H1 (cell line): Measurements from ENCODE around the gene RABEP1. TPM values are rescaled to one million over a fixed set of nuclear protein-coding genes. Genes with fewer than 3 reads are reported as not detected.

Experiments used
- BACH1 ChIP-seq: IDR thresholded peaks from 2 replicates; pipeline ENCODE4 v1.6.1; 2012; ENCODE audit warnings: low read length, improper control_type of control experiment
- EGR1 ChIP-seq: IDR thresholded peaks from 2 replicates; pipeline ENCODE4 v1.6.1; 2011; ENCODE audit warnings: low read depth, low read length, borderline replicate concordance
- JUND ChIP-seq: IDR thresholded peaks from 2 replicates; pipeline ENCODE4 v1.6.1; 2011; ENCODE audit warnings: mild to moderate bottlenecking, improper control_type of control experiment, low read length
- RNF2 ChIP-seq: fragments of 200-900, 300-1000 bp; sonication (generic); IDR thresholded peaks from 2 replicates; pipeline ENCODE4 v1.7.1; 2016; ENCODE audit warnings: borderline replicate concordance, low read depth, mild to moderate bottlenecking, antibody characterized with exemption, low read length; ENCODE audit not compliant: poor library complexity, severe bottlenecking; ENCODE audit errors: missing control alignments
- polyA plus RNA-seq, 7 experiments: library from polyadenylated mRNA; depleted of rRNA in 3 of 7; stranded (reverse) in 5 of 7; unstranded in 2 of 7; fragments of >200 nt in 5 of 7; fragments of 200-250 nt in 2 of 7; gene quantifications; 1 replicate in 5 of 7; 2 replicates in 1 of 7; 4 replicates in 1 of 7; pipeline versions ENCODE4 v1.2.1 to v1.2.3, GENCODE V29; 2011 to 2013; ENCODE audit warnings: missing spikeins in 2 of 7, mixed read lengths in 2 of 7
- total RNA-seq: library from RNA; stranded (reverse); fragmentation: NEBNext Ultra II Directional; extraction: Animal tissue kit (Norgen Biotek cat#: 25700); gene quantifications from 2 replicates; pipeline ENCODE4 v1.2.1, GENCODE V29; 2021

Gene RABEP1
- total and polyA plus RNA-seq, 2 of the 8 experiments (the other 6 are each of a cell fraction or from before 2014, with no cell fraction given) = 8.5 to 52.3 TPM

GRCh38 chr17:5434984-5435383 lies 152.9 kb downstream of the RABEP1 start (continued):
- TF ChIP-seq RNF2 (no peak), BACH1 (no peak), JUND (no peak), EGR1 (no peak)

Other genes starting within 250 kb of the RABEP1 start
- 0.61 and 0.63 TPM in 2 replicates for gene SLC52A1, start 246.9 kb upstream of the RABEP1 start, total RNA-seq
- gene SLC52A1, start 246.9 kb upstream of the RABEP1 start, polyA plus RNA-seq (2011; rRNA removed) = 0.67 and 1.2 TPM in 2 replicates
- 0.15 and 0.17 TPM in 2 replicates for gene ZFP3, start 203.8 kb upstream of the RABEP1 start, total RNA-seq
- 0.31 and 0.44 TPM in 2 replicates for gene ZFP3, start 203.8 kb upstream of the RABEP1 start, polyA plus RNA-seq (2011; rRNA removed)
- 39.8 and 41.0 TPM in 2 replicates for gene ZNF232, start 170.4 kb upstream of the RABEP1 start, total RNA-seq
- gene ZNF232, start 170.4 kb upstream of the RABEP1 start, polyA plus RNA-seq (2011; rRNA removed) = 9.2 and 11.1 TPM in 2 replicates
- 0.25 and 0.32 TPM in 2 replicates for gene USP6, start 166.3 kb upstream of the RABEP1 start, total RNA-seq
- 0.05 and 0.08 TPM in 2 replicates for gene USP6, start 166.3 kb upstream of the RABEP1 start, polyA plus RNA-seq (2011; rRNA removed)
- gene ZNF594, start 90.4 kb upstream of the RABEP1 start, total RNA-seq = 14.3 and 15.5 TPM in 2 replicates
- 3.6 and 4.2 TPM in 2 replicates for gene ZNF594, start 90.4 kb upstream of the RABEP1 start, polyA plus RNA-seq (2011; rRNA removed)
- gene SCIMP, start 47.4 kb upstream of the RABEP1 start, total RNA-seq = not detected in 2 replicates
- not detected in 2 replicates for gene SCIMP, start 47.4 kb upstream of the RABEP1 start, polyA plus RNA-seq (2011; rRNA removed)
- 102 and 105 TPM in 2 replicates for gene NUP88, start 137.4 kb downstream of the RABEP1 start, total RNA-seq
- gene NUP88, start 137.4 kb downstream of the RABEP1 start, polyA plus RNA-seq (2011; rRNA removed) = 69.0 and 77.4 TPM in 2 replicates
- gene RPAIN, start 137.9 kb downstream of the RABEP1 start, total RNA-seq = 57.7 and 59.6 TPM in 2 replicates
- 37.0 and 54.5 TPM in 2 replicates for gene RPAIN, start 137.9 kb downstream of the RABEP1 start, polyA plus RNA-seq (2011; rRNA removed)
- 453 and 454 TPM in 2 replicates for gene C1QBP, start 156.9 kb downstream of the RABEP1 start, total RNA-seq
- gene C1QBP, start 156.9 kb downstream of the RABEP1 start, polyA plus RNA-seq (2011; rRNA removed) = 210 and 355 TPM in 2 replicates
- 67.7 and 70.0 TPM in 2 replicates for gene DHX33, start 186.7 kb downstream of the RABEP1 start, total RNA-seq
- gene DHX33, start 186.7 kb downstream of the RABEP1 start, polyA plus RNA-seq (2011; rRNA removed) = 34.8 and 38.1 TPM in 2 replicates
- gene DERL2, start 203.9 kb downstream of the RABEP1 start, total RNA-seq = 58.4 and 67.5 TPM in 2 replicates
- 33.7 and 55.3 TPM in 2 replicates for gene DERL2, start 203.9 kb downstream of the RABEP1 start, polyA plus RNA-seq (2011; rRNA removed)
- 25.6 and 27.2 TPM in 2 replicates for gene MIS12, start 204.3 kb downstream of the RABEP1 start, total RNA-seq
- 6.2 and 9.5 TPM in 2 replicates for gene MIS12, start 204.3 kb downstream of the RABEP1 start, polyA plus RNA-seq (2011; rRNA removed)